GM19099 (cell line): Measurements from ENCODE around the gene CCDC88A.

Source experiments
- POLR2A ChIP-seq: IDR thresholded peaks from 3 replicates; pipeline ENCODE4 v1.6.1; 2011; ENCODE audit warnings: low read depth; ENCODE audit not compliant: insufficient read length; ENCODE audit errors: extremely low read depth

The CCDC88A gene

GRCh38 chr2:55296393-55296792 is 123.3 kb downstream of the CCDC88A start:
- TF ChIP-seq POLR2A, result no peak

- no peak for TF ChIP-seq POLR2A
Observed at GRCh38 chr2:55283083-55283482, 136.6 kb downstream of the CCDC88A start.

GRCh38 chr2:55282110-55282917 is 137.3 kb downstream of the CCDC88A start:
- peak; percentile 93 for TF ChIP-seq POLR2A

- TF ChIP-seq POLR2A, result no peak
Observed at GRCh38 chr2:55277310-55277709, 142.3 kb downstream of the CCDC88A start.

- no peak for TF ChIP-seq POLR2A
Observed at GRCh38 chr2:55269645-55269990, 150.0 kb downstream of the CCDC88A start.

GRCh38 chr2:55268907-55269644 is 150.6 kb downstream of the CCDC88A start, which contains the start of gene MTIF2:
Gene MTIF2 (minus strand): TSS chr2:55269231. CDS start chr2:55263858, 5,373 bp downstream.
- TF ChIP-seq POLR2A, result peak; percentile 96

- TF ChIP-seq POLR2A, result no peak
Observed at GRCh38 chr2:55268288-55268906, 151.3 kb downstream of the CCDC88A start.

- TF ChIP-seq POLR2A, result no peak
Observed at GRCh38 chr2:55252832-55253231, 166.8 kb downstream of the CCDC88A start.

- TF ChIP-seq POLR2A, result no peak
Observed at GRCh38 chr2:55247025-55247424, 172.6 kb downstream of the CCDC88A start.

GRCh38 chr2:55245411-55245810 is 174.2 kb downstream of the CCDC88A start:
- TF ChIP-seq POLR2A, result no peak

GRCh38 chr2:55242617-55243016 is 177.0 kb downstream of the CCDC88A start:
- no peak for TF ChIP-seq POLR2A

- TF ChIP-seq POLR2A, result no peak
Observed at GRCh38 chr2:55239656-55240222, 179.9 kb downstream of the CCDC88A start.
